Astrocyte (in vitro differentiated cells and primary cell): ENCODE results near the gene OR56A3.

Source experiments
- EZH2 ChIP-seq: IDR thresholded peaks from 2 replicates; pipeline ENCODE4 v1.6.1; 2012; ENCODE audit warnings: mild to moderate bottlenecking, low read length, inconsistent platforms; ENCODE audit not compliant: insufficient read depth
- TF ChIP-seq, protein P1 (sequence below): IDR thresholded peaks from 2 replicates; pipeline ENCODE4 v1.5.1; 2011; ENCODE audit warnings: low read depth, mild to moderate bottlenecking, inconsistent platforms, low read length, moderate library complexity; ENCODE audit not compliant: insufficient read depth

DNA sequence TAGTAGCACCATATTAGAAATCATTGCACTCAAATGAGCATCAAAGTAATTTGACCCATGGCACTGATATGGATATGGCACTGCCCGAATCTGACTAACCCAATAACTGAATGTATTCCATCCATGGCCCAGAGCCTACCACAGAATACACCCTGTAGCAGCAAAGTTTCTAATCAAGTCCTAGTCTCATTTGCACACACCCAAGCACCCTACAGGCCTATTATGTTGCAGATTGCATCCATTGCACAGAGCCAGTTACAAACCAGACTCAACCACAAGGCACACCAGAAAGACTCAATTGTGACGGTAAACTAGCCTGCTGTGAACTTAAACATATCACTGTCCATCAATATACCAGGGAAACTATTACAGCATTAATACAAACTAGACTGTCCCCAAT is 42.5 kb upstream of the OR56A3 start:
- no peak for TF ChIP-seq EZH2
- TF ChIP-seq, protein P1, sequence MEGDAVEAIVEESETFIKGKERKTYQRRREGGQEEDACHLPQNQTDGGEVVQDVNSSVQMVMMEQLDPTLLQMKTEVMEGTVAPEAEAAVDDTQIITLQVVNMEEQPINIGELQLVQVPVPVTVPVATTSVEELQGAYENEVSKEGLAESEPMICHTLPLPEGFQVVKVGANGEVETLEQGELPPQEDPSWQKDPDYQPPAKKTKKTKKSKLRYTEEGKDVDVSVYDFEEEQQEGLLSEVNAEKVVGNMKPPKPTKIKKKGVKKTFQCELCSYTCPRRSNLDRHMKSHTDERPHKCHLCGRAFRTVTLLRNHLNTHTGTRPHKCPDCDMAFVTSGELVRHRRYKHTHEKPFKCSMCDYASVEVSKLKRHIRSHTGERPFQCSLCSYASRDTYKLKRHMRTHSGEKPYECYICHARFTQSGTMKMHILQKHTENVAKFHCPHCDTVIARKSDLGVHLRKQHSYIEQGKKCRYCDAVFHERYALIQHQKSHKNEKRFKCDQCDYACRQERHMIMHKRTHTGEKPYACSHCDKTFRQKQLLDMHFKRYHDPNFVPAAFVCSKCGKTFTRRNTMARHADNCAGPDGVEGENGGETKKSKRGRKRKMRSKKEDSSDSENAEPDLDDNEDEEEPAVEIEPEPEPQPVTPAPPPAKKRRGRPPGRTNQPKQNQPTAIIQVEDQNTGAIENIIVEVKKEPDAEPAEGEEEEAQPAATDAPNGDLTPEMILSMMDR = no peak
